GM10248 (cell line): ENCODE results near the gene XRRA1.

ENCODE experiments used
- CTCF ChIA-PET: fragments of 300-600 bp; sonication (Branson Sonifier 250); formaldehyde crosslinking; extraction: SDS; loops from one replicate; lab custom pipeline; 2021; ENCODE audit warnings: antibody characterized with exemption; lab: Yijun Ruan, JAX
- POLR2A ChIA-PET: fragments of 350-650 bp; sonication (Branson Sonifier 250); formaldehyde crosslinking; extraction: SDS; loops from one replicate; lab custom pipeline; 2020; ENCODE audit warnings: antibody characterized with exemption; lab: Yijun Ruan, JAX
- DNase-seq: peaks from one replicate; pipeline ENCODE4 v3.0.0; 2012; ENCODE audit errors: extremely low spot score
- CTCF ChIP-seq: IDR thresholded peaks from 2 replicates; pipeline ENCODE4 v1.5.1; 2012; ENCODE audit warnings: mild to moderate bottlenecking, low read depth; ENCODE audit errors: extremely low read depth, missing control alignments, control extremely low read depth

Gene XRRA1

DNA sequence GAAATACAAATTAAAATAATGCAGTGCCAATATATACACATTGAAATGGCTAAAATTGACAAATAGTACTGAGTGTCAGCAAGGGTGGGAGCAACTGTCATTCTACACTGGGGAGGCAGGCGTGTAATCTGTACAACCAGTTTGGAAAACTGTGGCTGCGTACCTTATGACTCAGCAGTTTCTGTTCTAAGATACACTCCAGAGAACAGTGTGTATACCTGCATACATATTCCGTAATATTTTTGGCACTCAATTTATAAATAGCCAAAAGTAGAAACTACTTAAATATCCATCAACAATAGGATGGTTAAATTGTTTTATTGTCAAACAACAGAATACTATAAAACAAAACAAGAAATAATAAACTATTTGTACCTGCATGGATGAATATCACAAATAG is 142.6 kb downstream of the XRRA1 start:
- no peak for DNase-seq
- ChIA-PET POLR2A (no interaction called here), CTCF (no interaction called here)
- TF ChIP-seq CTCF: no peak

- DNase-seq: no peak
- CTCF ChIA-PET: interaction anchor here (1.4 to 2.3 kb wide), 3 partner anchors 10 to 16 kb away, joined by 4 to 8 read pairs (median 4); no protein-coding TSS in a partner anchor
- TF ChIP-seq CTCF: no peak
- POLR2A ChIA-PET: no interaction called here
Measured at GRCh38 chr11:74791333-74792100, 157.4 kb downstream of the XRRA1 start.
